Neural progenitor cell (in vitro differentiated cells): ENCODE results near the gene HNRNPM.

Source experiments
- CTCF ChIP-seq: fragments of 200-600 bp; sonication (generic); IDR thresholded peaks from 2 replicates; pipeline ENCODE4 v1.5.1; 2017; ENCODE audit warnings: antibody characterized with exemption, mild to moderate bottlenecking
- EZH2 ChIP-seq: fragments of 200-600 bp; sonication (generic); IDR thresholded peaks from 2 replicates; pipeline ENCODE4 v1.6.1; 2017; ENCODE audit warnings: antibody characterized with exemption, mild to moderate bottlenecking, moderate library complexity

- TF ChIP-seq CTCF (no peak), EZH2 (no peak)
Measured at GRCh38 chr19:8438236-8438635, 6.5 kb upstream of the HNRNPM start.
